GM12864 (cell line): ENCODE results near the gene YPEL2.

Source experiments
- DNase-seq: peaks from one replicate; pipeline ENCODE4 v3.0.0-alpha.2; 2011; ENCODE audit warnings: low read depth
- H3K4me3 ChIP-seq: 2 replicates; pipeline ENCODE4 v1.5.1; 2011; ENCODE audit warnings: mild to moderate bottlenecking, low read depth, low read length, control low read depth
- CTCF ChIP-seq: IDR thresholded peaks from 2 replicates; pipeline ENCODE4 v1.5.1; 2011; ENCODE audit warnings: low read depth, mild to moderate bottlenecking, moderate library complexity, low read length, control low read depth, inconsistent platforms; ENCODE audit errors: missing control alignments

YPEL2 gene

DNA sequence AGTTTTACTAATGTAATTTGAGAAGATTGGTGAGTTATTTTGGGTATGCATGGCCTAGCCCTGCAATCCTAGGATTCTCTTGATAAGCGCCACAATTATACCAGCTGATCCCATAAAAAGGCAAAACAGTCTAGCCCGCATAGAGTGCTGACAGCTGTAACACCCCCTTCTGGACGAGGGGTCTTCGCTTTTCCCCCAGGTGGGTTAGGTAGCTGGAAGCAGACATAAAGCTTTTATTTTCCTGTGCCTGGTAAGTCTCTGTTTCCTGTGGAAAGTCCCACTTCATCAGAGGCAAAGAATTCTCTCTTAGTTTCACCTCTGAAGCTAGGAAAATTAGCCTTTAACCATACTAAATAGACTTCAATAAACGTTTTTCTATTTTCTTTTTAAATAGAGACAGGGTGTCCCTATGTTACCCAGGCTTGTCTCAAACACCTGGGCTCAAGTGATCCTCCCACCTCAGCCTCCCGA is 108.3 kb downstream of the YPEL2 start:
- TF ChIP-seq CTCF: no peak
- DNase-seq: no peak
- H3K4me3 ChIP-seq: no peak overlapping the region

GRCh38 chr17:59440757-59441463 is 109.5 kb downstream of the YPEL2 start:
- peak; percentile 83 for TF ChIP-seq CTCF
- DNase-seq: peak; percentile 74
- H3K4me3 ChIP-seq: no peak overlapping the region

DNA sequence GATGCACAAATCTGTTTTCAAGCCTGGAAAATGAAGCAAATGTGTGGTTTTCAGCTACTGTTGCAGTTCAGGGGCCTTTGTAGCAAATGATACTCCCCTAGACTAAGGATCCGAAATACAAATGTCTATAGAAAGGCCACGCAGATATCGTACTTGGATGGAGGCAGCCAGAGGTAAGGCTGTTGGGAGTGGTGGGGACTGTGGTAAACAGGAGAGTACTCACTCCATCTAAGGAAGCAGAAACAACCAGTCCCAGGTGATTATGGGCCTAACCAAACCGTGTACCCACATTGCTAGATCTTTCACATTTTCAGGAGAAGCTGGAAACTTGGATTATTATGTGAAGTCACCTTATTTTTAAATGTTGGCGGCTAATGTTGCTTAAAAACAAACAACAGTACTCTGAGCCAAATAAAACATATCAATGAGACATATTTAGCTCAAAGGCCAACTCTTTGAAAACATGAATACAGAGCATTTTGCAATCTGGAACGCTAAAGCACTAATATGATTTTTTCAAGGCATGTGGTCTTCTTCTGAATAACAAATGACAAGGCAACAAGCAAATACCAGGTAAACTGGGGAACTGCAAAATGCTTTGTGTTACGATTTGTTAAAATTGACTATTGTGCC is 110.1 kb downstream of the YPEL2 start:
- no peak overlapping the region for H3K4me3 ChIP-seq
- DNase-seq: no peak
- no peak for TF ChIP-seq CTCF

GRCh38 chr17:59443106-59443505 is 111.7 kb downstream of the YPEL2 start:
- no peak overlapping the region for H3K4me3 ChIP-seq
- DNase-seq: no peak
- no peak for TF ChIP-seq CTCF
